Pancreas (tissue), 10 donors: ENCODE measurements around the gene MAP6D1. TPM values are rescaled to one million over a fixed set of nuclear protein-coding genes. Genes with fewer than 3 reads are reported as not detected.

Experiments used
- ATAC-seq, 4 donors: fragments of 200-7000 bp; cut with Tn5 transposase; one replicate each; pipeline versions ENCODE4 v1.8.0 to v1.9.1; 2020; ENCODE audit warnings: mild to moderate bottlenecking in 4 of 4, moderate library complexity in 4 of 4
- DNase-seq, 6 donors: peaks; one replicate each; pipeline ENCODE4 v3.0.0-alpha.2; 2020
- FAIRE-seq: peaks from 2 replicates; lab custom pipeline; 2012; peaks lifted over from hg19 to GRCh38; lab: Jason Lieb, UNC
- H3K27ac ChIP-seq, 4 donors: fragments of 200-600 bp; sonication (generic); 1 replicate in 3 of 4; 2 replicates in 1 of 4; pipeline versions ENCODE4 v1.5.0 to v1.8.0; 2020
- H3K27me3 ChIP-seq, 4 donors: fragments of 200-600 bp; one replicate each; pipeline ENCODE4 v1.8.0; 2021
- H3K36me3 ChIP-seq, 3 donors: fragments of 200-600 bp; sonication (generic) in 1 of 3; one replicate each; pipeline versions ENCODE4 v1.5.0 to v1.8.0; 2020 to 2021
- H3K4me1 ChIP-seq, 3 donors: fragments of 200-600 bp; one replicate each; pipeline ENCODE4 v1.8.0; 2021
- H3K4me3 ChIP-seq, 4 donors: fragments of 200-600 bp; sonication (generic) in 2 of 4; one replicate each; pipeline versions ENCODE4 v1.5.0 to v1.8.0; 2020 to 2021
- H3K9me3 ChIP-seq, 4 donors: fragments of 200-600 bp; one replicate each; pipeline ENCODE4 v1.8.0; 2021
- CTCF ChIP-seq, 4 donors: fragments of 200-600 bp; sonication (generic) in 3 of 4; IDR thresholded peaks; one replicate each; pipeline versions ENCODE4 v1.5.0 to v1.8.0; 2021; ENCODE audit warnings: antibody characterized with exemption in 4 of 4
- WGBS, 2 donors: extraction: QIAGEN DNeasy Blood & Tissue Kit; methylation state at CpG; one replicate each; pipeline ENCODE4 v1.1.7; 2013; 5-methylcytosine and 5-hydroxymethylcytosine counted together
- intact Hi-C, 3 donors: fragments of 100-400 bp; cut with DNase I; formaldehyde crosslinking; loops; one replicate each; pipeline versions ENCODE4 v1.11.1 to v1.14.2; 2022
- polyA plus RNA-seq, 2 donors: library from polyadenylated mRNA; stranded (reverse); fragments of 200-250 nt; gene quantifications; one replicate each; pipeline ENCODE4 v1.2.3, GENCODE V29; 2013
- total RNA-seq, 6 donors: library from RNA; stranded (reverse); fragmentation: NEBNext Ultra II Directional in 4 of 6; extraction: Animal tissue kit (Norgen Biotek cat#: 25700) in 4 of 6; gene quantifications; one replicate each; pipeline versions ENCODE4 v1.2.1 to v1.2.4, GENCODE V29; 2021 to 2023
- donor health status: healthy with polysubstance abuse.
- donor health status: DM: no; HTN: no; CAD: no; lungs with moderate emphysema.
- donor health status: DM: no; HTN: no; CAD: no.
- donor health status: control.
- donor health status: control.
- donor health status: Bipolar disorder and iron deficiency.
- donor health status: DM: yes; HTN: yes; CAD: no.
- donor health status: DM: no; HTN: no; CAD: no.
- donor health status: DM: no; HTN: no; CAD: no.
- donor health status: DM: yes; HTN: yes; CAD: no.

Gene MAP6D1
- total and polyA plus RNA-seq, 8 donors, result 1.4 to 6.3 (median 3.5) TPM

- FAIRE-seq, result no peak
- peak; percentile 31 to 74 (median 52) for ATAC-seq
- Histone ChIP-seq H3K36me3 (peaks cover 0 to 11% (median 0%) of the 10 kb centered on the region in 3 donors), H3K27ac (peak overlapping the region in 3 of 4 donors; percentile 45 to 53 (median 50)), H3K4me1 (peaks cover 0 to 7% (median 0%) of the 10 kb centered on the region in 3 donors), H3K27me3 (no peaks in the 10 kb centered on the region), H3K9me3 (no peaks in the 10 kb centered on the region), H3K4me3 (no peak overlapping the region)
- WGBS, 2 donors, result 73 to 75% methylated on average over 14 of the region's 14 CpGs
- TF ChIP-seq CTCF (IDR thresholded peaks at IDR 0.05), result no peak
- DNase-seq, result peak; percentile 39 to 81 (median 70)
- intact Hi-C loops, result no loop called here
These were observed 1.3 kb upstream of the MAP6D1 start for GRCh38 chr3:183826448-183827250.

GRCh38 chr3:183824761-183825455, 469 bp downstream of the MAP6D1 start:
- H3K4me1 ChIP-seq, result peaks cover 0 to 7% (median 0%) of the 10 kb centered on the region in 3 donors
- no peak for TF ChIP-seq CTCF (IDR thresholded peaks at IDR 0.05)
- intact Hi-C loops, result no loop called here
- peaks cover 0 to 3% (median 0%) of the 10 kb centered on the region in 3 donors for H3K36me3 ChIP-seq
- peak overlapping the region; percentile 42 to 84 (median 58) for H3K4me3 ChIP-seq
- H3K27me3 ChIP-seq, result no peaks in the 10 kb centered on the region
- H3K27ac ChIP-seq, result peak overlapping the region in 2 of 4 donors; percentile 26 to 44
- no peaks in the 10 kb centered on the region for H3K9me3 ChIP-seq
- FAIRE-seq (no peak), DNase-seq (peak in 4 of 6 donors; percentile 23 to 81 (median 54)), ATAC-seq (peak; percentile 53 to 65 (median 61))
- 2% methylated on average over 47 to 88 of the region's 88 CpGs for WGBS, 2 donors

GRCh38 chr3:183823963-183824362, 1.4 kb downstream of the MAP6D1 start:
- FAIRE-seq (no peak), ATAC-seq (no peak), DNase-seq (no peak)
- no peak for TF ChIP-seq CTCF (IDR thresholded peaks at IDR 0.05)
- Histone ChIP-seq H3K27me3 (no peaks in the 10 kb centered on the region), H3K4me3 (peak overlapping the region in 2 of 4 donors; percentile 66 to 84), H3K9me3 (no peaks in the 10 kb centered on the region), H3K27ac (no peak overlapping the region), H3K36me3 (no peaks in the 10 kb centered on the region), H3K4me1 (peaks cover 0 to 7% (median 0%) of the 10 kb centered on the region in 3 donors)
- 69 to 73% methylated on average over 5 of the region's 5 CpGs for WGBS, 2 donors
- intact Hi-C loops, result no loop called here

- Histone ChIP-seq H3K4me3 (no peak overlapping the region), H3K27ac (no peak overlapping the region), H3K9me3 (no peaks in the 10 kb centered on the region), H3K36me3 (no peaks in the 10 kb centered on the region), H3K27me3 (no peaks in the 10 kb centered on the region), H3K4me1 (peaks cover 0 to 7% (median 0%) of the 10 kb centered on the region in 3 donors)
- whole genome bisulfite sequencing, 2 donors, result 94 to 98% methylated on average over 13 of the region's 13 CpGs
- TF ChIP-seq CTCF (IDR thresholded peaks at IDR 0.05), result no peak
- ATAC-seq (no peak), FAIRE-seq (no peak), DNase-seq (no peak)
- intact Hi-C loops, result no loop called here
These were observed 2.7 kb downstream of the MAP6D1 start for GRCh38 chr3:183822631-183823030.
